ENCODE data around the gene NAE1.

The NAE1 gene

GRCh38 chr16:66845080-66845410 is 14.3 kb upstream of the NAE1 start:
- FAIRE-seq (no peak), DNase-seq (ENCODE audit: insufficient read length, low spot score) (no peak)
- TF ChIP-seq POU2F2 (IDR thresholded peaks at IDR 0.05; ENCODE audit: low read depth, low read length) (no peak), PAX5 (IDR thresholded peaks at IDR 0.05; ENCODE audit: insufficient read depth, low read length, severe bottlenecking) (no peak), TAF1 (IDR thresholded peaks at IDR 0.05; ENCODE audit: low read depth, low read length) (no peak), SPI1 (IDR thresholded peaks at IDR 0.05; ENCODE audit: low read depth, low read length) (no peak), POLR2A (IDR thresholded peaks at IDR 0.05; ENCODE audit: low read depth, low read length) (no peak), POLR2AphosphoS5 (IDR thresholded peaks at IDR 0.05; ENCODE audit: low read depth, low read length) (no peak)

GRCh38 chr16:66844342-66845079 is 13.7 kb upstream of the NAE1 start, which contains the start of gene CA7:
Gene CA7, plus strand, starts transcription at chr16:66844414. Its CDS starts 74 bp downstream, at chr16:66844488.
- no peak for DNase-seq (ENCODE audit: insufficient read length, low spot score)
- no peak for TF ChIP-seq TAF1 (IDR thresholded peaks at IDR 0.05; ENCODE audit: low read depth, low read length)
- no peak for TF ChIP-seq SPI1 (IDR thresholded peaks at IDR 0.05; ENCODE audit: low read depth, low read length)
- no peak for TF ChIP-seq POU2F2 (IDR thresholded peaks at IDR 0.05; ENCODE audit: low read depth, low read length)
- no peak for TF ChIP-seq POLR2A (IDR thresholded peaks at IDR 0.05; ENCODE audit: low read depth, low read length)
- no peak for TF ChIP-seq PAX5 (IDR thresholded peaks at IDR 0.05; ENCODE audit: insufficient read depth, low read length, severe bottlenecking)
- TF ChIP-seq POLR2AphosphoS5 (IDR thresholded peaks at IDR 0.05; ENCODE audit: low read depth, low read length), result no peak
- FAIRE-seq, result no peak

- FAIRE-seq (no peak), DNase-seq (ENCODE audit: insufficient read length, low spot score) (no peak)
- TF ChIP-seq POU2F2 (IDR thresholded peaks at IDR 0.05; ENCODE audit: low read depth, low read length) (no peak), POLR2AphosphoS5 (IDR thresholded peaks at IDR 0.05; ENCODE audit: low read depth, low read length) (no peak), SPI1 (IDR thresholded peaks at IDR 0.05; ENCODE audit: low read depth, low read length) (no peak), PAX5 (IDR thresholded peaks at IDR 0.05; ENCODE audit: insufficient read depth, low read length, severe bottlenecking) (no peak), POLR2A (IDR thresholded peaks at IDR 0.05; ENCODE audit: low read depth, low read length) (no peak), TAF1 (IDR thresholded peaks at IDR 0.05; ENCODE audit: low read depth, low read length) (no peak)
These were observed 13.2 kb upstream of the NAE1 start for GRCh38 chr16:66844009-66844341.

- FAIRE-seq (no peak), DNase-seq (ENCODE audit: insufficient read length, low spot score) (no peak)
These were observed 12.4 kb upstream of the NAE1 start for GRCh38 chr16:66843191-66843590.

GRCh38 chr16:66842765-66843164 is 12.0 kb upstream of the NAE1 start:
- FAIRE-seq (no peak), DNase-seq (ENCODE audit: insufficient read length, low spot score) (no peak)
- TF ChIP-seq TAF1 (IDR thresholded peaks at IDR 0.05; ENCODE audit: low read depth, low read length), result no peak
- TF ChIP-seq POLR2A (IDR thresholded peaks at IDR 0.05; ENCODE audit: low read depth, low read length), result no peak
- no peak for TF ChIP-seq POU2F2 (IDR thresholded peaks at IDR 0.05; ENCODE audit: low read depth, low read length)
- no peak for TF ChIP-seq SPI1 (IDR thresholded peaks at IDR 0.05; ENCODE audit: low read depth, low read length)

More at GRCh38 chr16:66843191-66843590, 12.4 kb upstream of the NAE1 start:
- TF ChIP-seq SPI1 (IDR thresholded peaks at IDR 0.05; ENCODE audit: low read depth, low read length) (no peak), POU2F2 (IDR thresholded peaks at IDR 0.05; ENCODE audit: low read depth, low read length) (no peak), POLR2A (IDR thresholded peaks at IDR 0.05; ENCODE audit: low read depth, low read length) (no peak), TAF1 (IDR thresholded peaks at IDR 0.05; ENCODE audit: low read depth, low read length) (no peak)

GRCh38 chr16:66841366-66841765 is 10.6 kb upstream of the NAE1 start:
- DNase-seq (ENCODE audit: insufficient read length, low spot score) (no peak), FAIRE-seq (no peak)
- TF ChIP-seq POU2F2 (IDR thresholded peaks at IDR 0.05; ENCODE audit: low read depth, low read length) (no peak), PAX5 (IDR thresholded peaks at IDR 0.05; ENCODE audit: insufficient read depth, low read length, severe bottlenecking) (no peak), POLR2A (IDR thresholded peaks at IDR 0.05; ENCODE audit: low read depth, low read length) (no peak), POLR2AphosphoS5 (IDR thresholded peaks at IDR 0.05; ENCODE audit: low read depth, low read length) (no peak), SPI1 (IDR thresholded peaks at IDR 0.05; ENCODE audit: low read depth, low read length) (no peak), TAF1 (IDR thresholded peaks at IDR 0.05; ENCODE audit: low read depth, low read length) (no peak)

GRCh38 chr16:66840883-66841282 is 10.1 kb upstream of the NAE1 start:
- no peak for FAIRE-seq
- no peak for TF ChIP-seq PAX5 (IDR thresholded peaks at IDR 0.05; ENCODE audit: insufficient read depth, low read length, severe bottlenecking)
- peak; percentile 86 for TF ChIP-seq SPI1 (IDR thresholded peaks at IDR 0.05; ENCODE audit: low read depth, low read length)
- DNase-seq (ENCODE audit: insufficient read length, low spot score), result no peak

GRCh38 chr16:66834746-66835145 is 4.0 kb upstream of the NAE1 start:
- TF ChIP-seq POU2F2 (IDR thresholded peaks at IDR 0.05; ENCODE audit: low read depth, low read length) (no peak), POLR2A (IDR thresholded peaks at IDR 0.05; ENCODE audit: low read depth, low read length) (no peak), TAF1 (IDR thresholded peaks at IDR 0.05; ENCODE audit: low read depth, low read length) (no peak), PAX5 (IDR thresholded peaks at IDR 0.05; ENCODE audit: insufficient read depth, low read length, severe bottlenecking) (no peak), SPI1 (IDR thresholded peaks at IDR 0.05; ENCODE audit: low read depth, low read length) (no peak), POLR2AphosphoS5 (IDR thresholded peaks at IDR 0.05; ENCODE audit: low read depth, low read length) (no peak)
- no peak for FAIRE-seq
- DNase-seq (ENCODE audit: insufficient read length, low spot score), result no peak

GRCh38 chr16:66832661-66833305 is 2.0 kb upstream of the NAE1 start:
- no peak for DNase-seq (ENCODE audit: insufficient read length, low spot score)
- TF ChIP-seq POU2F2 (IDR thresholded peaks at IDR 0.05; ENCODE audit: low read depth, low read length) (no peak), SPI1 (IDR thresholded peaks at IDR 0.05; ENCODE audit: low read depth, low read length) (no peak)
- no peak for FAIRE-seq

GRCh38 chr16:66832190-66832589 is 1.4 kb upstream of the NAE1 start:
- TF ChIP-seq POLR2A (IDR thresholded peaks at IDR 0.05; ENCODE audit: low read depth, low read length) (no peak), PAX5 (IDR thresholded peaks at IDR 0.05; ENCODE audit: insufficient read depth, low read length, severe bottlenecking) (no peak), POLR2AphosphoS5 (IDR thresholded peaks at IDR 0.05; ENCODE audit: low read depth, low read length) (no peak), SPI1 (IDR thresholded peaks at IDR 0.05; ENCODE audit: low read depth, low read length) (no peak), TAF1 (IDR thresholded peaks at IDR 0.05; ENCODE audit: low read depth, low read length) (no peak), POU2F2 (IDR thresholded peaks at IDR 0.05; ENCODE audit: low read depth, low read length) (no peak)
- FAIRE-seq (no peak), DNase-seq (ENCODE audit: insufficient read length, low spot score) (no peak)
